ENCODE data around the gene PACRG.

PACRG gene

DNA sequence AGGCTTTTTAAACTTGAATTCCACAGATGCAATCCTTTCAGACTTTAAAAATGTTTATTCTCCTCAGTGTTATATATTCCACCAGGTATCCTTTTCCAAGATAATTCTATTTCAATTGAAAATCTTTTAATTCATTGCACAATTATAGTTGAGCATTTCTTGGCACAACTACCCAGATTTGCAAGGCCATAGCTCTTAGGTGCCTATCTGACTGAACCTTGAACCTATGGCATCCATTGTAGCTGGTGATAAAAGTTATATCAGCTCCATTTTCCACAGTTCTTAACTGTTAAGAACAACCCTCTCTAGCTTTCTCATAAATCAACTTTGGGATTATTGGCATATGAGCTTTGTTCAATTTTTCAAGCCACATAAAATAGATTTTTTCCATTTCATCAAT is 42.4 kb downstream of the PACRG start:
- no peak overlapping the region for H3K4me3 ChIP-seq (ENCODE audit: low read depth, low read length)
- DNase-seq (ENCODE audit: low read depth), result no peak
- TF ChIP-seq CTCF (conservative IDR thresholded peaks at IDR 0.05; ENCODE audit: low read depth, low read length), result no peak

DNA sequence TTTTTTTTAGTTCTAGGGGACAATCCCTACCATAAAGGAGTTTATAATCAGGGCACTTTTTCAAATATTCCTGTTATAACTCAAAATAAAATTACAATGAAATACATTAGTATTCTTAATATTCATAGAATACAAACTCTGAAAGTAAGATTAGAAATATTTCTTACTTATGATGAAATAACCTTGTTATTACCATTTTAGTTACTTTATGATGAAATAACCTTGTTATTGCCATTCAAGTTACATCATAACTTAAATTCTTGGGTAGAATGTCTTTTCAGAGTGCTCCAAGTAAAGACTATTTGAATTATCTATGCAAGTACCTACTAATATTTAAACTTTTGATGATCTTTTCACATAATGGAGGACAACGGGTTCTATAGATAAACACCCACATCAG is 43.2 kb downstream of the PACRG start:
- no peak for DNase-seq (ENCODE audit: low read depth)
- no peak overlapping the region for H3K4me3 ChIP-seq (ENCODE audit: low read depth, low read length)
- TF ChIP-seq CTCF (conservative IDR thresholded peaks at IDR 0.05; ENCODE audit: low read depth, low read length), result no peak

DNA sequence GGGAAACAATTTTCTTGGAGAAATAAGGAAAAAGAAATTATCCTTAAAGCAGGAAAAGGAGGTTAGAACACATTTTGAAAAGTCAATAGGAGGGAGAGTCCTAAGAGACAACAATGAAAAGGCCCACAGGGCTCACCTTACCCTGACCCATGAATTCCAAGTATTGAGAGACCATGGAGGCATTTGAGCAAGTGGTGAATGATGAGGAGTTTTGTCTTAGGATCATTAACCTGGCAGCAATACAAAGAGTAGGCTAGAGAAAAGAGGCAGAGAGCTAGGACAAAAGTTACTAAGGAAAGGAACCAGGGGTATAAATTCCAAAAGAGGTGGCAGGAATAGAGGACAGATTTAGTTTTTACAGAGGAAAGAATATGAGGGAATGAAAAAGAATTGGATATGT is 44.7 kb downstream of the PACRG start:
- no peak for TF ChIP-seq CTCF (conservative IDR thresholded peaks at IDR 0.05; ENCODE audit: low read depth, low read length)
- no peak for DNase-seq (ENCODE audit: low read depth)
- no peak overlapping the region for H3K4me3 ChIP-seq (ENCODE audit: low read depth, low read length)

- no peak for TF ChIP-seq CTCF (conservative IDR thresholded peaks at IDR 0.05; ENCODE audit: low read depth, low read length)
- H3K4me3 ChIP-seq (ENCODE audit: low read depth, low read length), result no peak overlapping the region
- DNase-seq (ENCODE audit: low read depth), result no peak
Observed at GRCh38 chr6:162773996-162774395, 46.2 kb downstream of the PACRG start.

DNA sequence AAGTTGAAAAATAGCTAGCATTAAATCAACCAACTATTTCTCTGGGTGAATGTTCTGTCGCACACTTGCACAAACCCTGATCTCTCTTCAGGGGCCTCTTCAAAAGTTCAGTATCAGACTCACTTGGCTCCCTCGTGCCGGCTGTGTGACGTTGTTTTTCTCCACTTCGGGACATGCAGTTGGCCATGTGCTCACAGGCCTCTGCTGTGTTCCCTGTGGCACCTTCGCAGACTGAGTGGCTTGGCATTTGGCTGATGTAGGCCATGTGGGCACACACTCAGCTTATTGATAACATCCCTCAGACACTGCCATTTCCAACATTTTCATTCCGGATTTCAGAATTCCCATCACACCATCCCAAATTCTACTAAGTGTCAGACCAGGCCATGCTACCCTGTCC is 49.3 kb downstream of the PACRG start:
- no peak overlapping the region for H3K4me3 ChIP-seq (ENCODE audit: low read depth, low read length)
- DNase-seq (ENCODE audit: low read depth), result no peak
- no peak for TF ChIP-seq CTCF (conservative IDR thresholded peaks at IDR 0.05; ENCODE audit: low read depth, low read length)

DNA sequence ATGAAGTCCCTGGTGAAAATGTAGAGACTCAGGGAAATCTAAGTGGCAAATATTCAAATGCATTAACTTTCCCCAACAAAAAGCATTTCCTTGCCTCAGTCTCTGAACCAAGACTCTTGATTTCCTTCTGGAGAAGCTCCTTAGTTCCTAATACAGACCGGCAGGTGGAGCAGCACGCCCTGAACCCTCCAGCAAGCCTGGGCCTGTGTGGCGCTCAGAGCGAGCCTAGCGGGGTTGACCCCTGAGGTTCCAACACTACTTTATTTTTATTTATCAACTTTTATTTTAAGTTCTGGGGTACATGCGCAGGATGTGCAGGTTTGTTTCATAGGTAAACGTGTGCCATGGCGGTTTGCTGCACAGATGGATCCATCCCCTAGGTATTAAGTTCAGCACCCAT is 50.8 kb downstream of the PACRG start:
- DNase-seq (ENCODE audit: low read depth), result no peak
- no peak overlapping the region for H3K4me3 ChIP-seq (ENCODE audit: low read depth, low read length)
- TF ChIP-seq CTCF (conservative IDR thresholded peaks at IDR 0.05; ENCODE audit: low read depth, low read length), result no peak

DNA sequence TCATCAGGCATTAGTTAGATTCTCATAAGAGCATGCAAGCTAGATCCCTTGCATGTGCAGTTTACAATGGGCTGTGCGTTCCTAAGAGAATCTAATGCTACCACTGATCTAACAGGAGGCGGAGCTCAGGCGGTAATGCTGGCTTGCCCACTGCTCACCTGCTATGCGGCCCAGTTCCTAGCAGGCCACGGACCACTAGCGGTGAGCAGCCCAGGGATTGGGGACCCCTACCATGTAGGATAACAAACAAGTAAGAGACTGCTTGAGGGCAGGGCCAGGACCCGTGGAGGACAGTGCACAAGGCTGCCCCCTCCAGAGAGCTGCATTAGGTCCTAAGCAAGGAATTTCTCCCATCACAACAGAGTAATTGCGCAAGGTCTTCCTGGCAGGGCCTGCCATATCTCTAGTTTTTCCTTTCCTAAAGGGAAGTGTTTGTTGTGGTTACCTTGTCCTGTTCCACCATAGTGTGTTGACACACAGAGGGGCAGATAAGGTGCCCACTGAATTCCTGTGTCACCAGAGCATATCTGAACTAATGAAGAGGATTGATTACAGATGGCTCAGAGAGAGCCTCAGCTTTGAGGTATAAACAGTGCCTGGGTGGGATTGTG is 58.0 kb downstream of the PACRG start:
- TF ChIP-seq CTCF (conservative IDR thresholded peaks at IDR 0.05; ENCODE audit: low read depth, low read length), result no peak
- DNase-seq (ENCODE audit: low read depth), result no peak
- H3K4me3 ChIP-seq (ENCODE audit: low read depth, low read length), result no peak overlapping the region

Data from choroid plexus epithelial cell (primary cell).